ENCODE results near the gene ORAI2. TPM values are rescaled to one million over a fixed set of nuclear protein-coding genes. Genes with fewer than 3 reads are reported as not detected.

The ORAI2 gene
- polyA plus RNA-seq, 1 of the 3 experiments (the other 2 are of a cell fraction) = 85.8 TPM

DNA sequence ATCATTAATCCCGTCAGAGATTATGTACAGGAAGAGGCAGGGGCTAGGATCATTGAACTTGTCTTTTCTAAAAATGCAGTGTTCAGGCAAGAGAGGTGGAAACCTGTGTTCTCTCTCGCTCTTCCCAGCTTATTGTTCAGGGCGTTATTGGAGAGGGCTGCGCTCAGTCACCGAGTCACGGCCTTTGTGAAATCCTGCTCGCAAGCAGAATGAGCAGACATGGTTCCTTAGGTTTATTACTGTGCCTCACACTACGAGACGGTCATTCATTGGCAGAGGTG is 37.8 kb upstream of the ORAI2 start:
- TF ChIP-seq JUND (IDR thresholded peaks at IDR 0.05) (no peak), RFX5 (IDR thresholded peaks at IDR 0.05; ENCODE audit: low read length) (no peak)

GRCh38 chr7:102395873-102396709 is 37.3 kb upstream of the ORAI2 start, which contains the start of gene PRKRIP1:
PRKRIP1 (plus strand) TSS chr7:102396363; CDS start chr7:102396412, 49 bp downstream.
- Histone ChIP-seq H3F3A (replicated peaks; ENCODE audit: insufficient read depth) (peaks cover 33% of the 10 kb centered on the region), H3K79me2 (ENCODE audit: insufficient read depth) (peaks cover 34% of the 10 kb centered on the region), H3K9me2 (no peaks in the 10 kb centered on the region), H3K4me3 (ENCODE audit: low read depth in 2 of 2, low read length in 1 of 2) (peak within 1 kb of the TSS; percentile 67 to 97), H3K27me3 (ENCODE audit: insufficient read depth) (no peaks in the 10 kb centered on the region), H3K4me2 (peak within 1 kb of the TSS; percentile 86), H2AFZ (ENCODE audit: low read depth) (peak within 1 kb of the TSS; percentile 94), H3K4me1 (ENCODE audit: control insufficient read depth in 1 of 2, insufficient read depth in 2 of 2, low read depth in 1 of 2, low read length in 1 of 2) (peaks cover 0 to 7% of the 10 kb centered on the region in 2 experiments; a peak in 2 of 4 replicates), H3K36me3 (replicated peaks in 1 of 2; ENCODE audit: control insufficient read depth in 1 of 2, insufficient read depth in 2 of 2, low read length in 1 of 2) (peaks cover 24 to 42% of the 10 kb centered on the region in 2 experiments), H4K20me1 (ENCODE audit: insufficient read depth) (no peaks in the 10 kb centered on the region), H3K9ac (peak within 1 kb of the TSS; percentile 94), H3K9me3 (no peaks in the 10 kb centered on the region), H3K27ac (ENCODE audit: low read depth in 2 of 2, low read length in 1 of 2) (peak within 1 kb of the TSS; percentile 80 to 88)
- under 1% methylated on average over 46 of the region's 59 CpGs for WGBS (ENCODE audit: low lambda C conversion rate)
- CTCF ChIA-PET = interaction anchor here (0.6 to 18.3 kb wide), 13 partner anchors 9 to 854 kb away, joined by 3 to 421 read pairs (median 3); partner anchors contain the start of gene SH2B2
- POLR2A ChIA-PET = interaction anchor here (1.0 to 2.8 kb wide), 10 partner anchors 8 to 111 kb away, joined by 3 to 19 read pairs (median 4); partner anchors contain the start of gene SH2B2
- peak; percentile 95 for DNase-seq
- TF ChIP-seq YY1 (IDR thresholded peaks at IDR 0.05; ENCODE audit: low read depth) (0 out of 2 replicates have a peak, but pooled peaks have one; percentile 2), REST (IDR thresholded peaks at IDR 0.05; ENCODE audit: low read depth, low read length) (0 out of 2 replicates have a peak, but pooled peaks have one; percentile 2), RFX5 (IDR thresholded peaks at IDR 0.05; ENCODE audit: low read length) (no peak), TAF1 (IDR thresholded peaks at IDR 0.05; ENCODE audit: borderline replicate concordance, low read depth, low read length) (peak; percentile 66; the same call in 1 of the 2 replicates), EZH2phosphoT487 (IDR thresholded peaks at IDR 0.05; ENCODE audit: borderline replicate concordance, low read depth) (no peak), NFIC (IDR thresholded peaks at IDR 0.05; ENCODE audit: borderline replicate concordance) (peak; percentile 75), SIN3A (IDR thresholded peaks at IDR 0.05; ENCODE audit: borderline replicate concordance, low read depth, low read length) (0 out of 2 replicates have a peak, but pooled peaks have one; percentile 45), MXI1 (IDR thresholded peaks at IDR 0.05; ENCODE audit: low read depth, low read length) (peak; percentile 93), ELF1 (IDR thresholded peaks at IDR 0.05) (peak; percentile 77), FOXJ3 (CRISPR knock-in tag; IDR thresholded peaks at IDR 0.05) (no peak), RXRA (IDR thresholded peaks at IDR 0.05; ENCODE audit: borderline replicate concordance, low read depth) (no peak)
- TF ChIP-seq, protein P1, sequence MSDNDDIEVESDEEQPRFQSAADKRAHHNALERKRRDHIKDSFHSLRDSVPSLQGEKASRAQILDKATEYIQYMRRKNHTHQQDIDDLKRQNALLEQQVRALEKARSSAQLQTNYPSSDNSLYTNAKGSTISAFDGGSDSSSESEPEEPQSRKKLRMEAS (IDR thresholded peaks at IDR 0.05; ENCODE audit: low read depth) = peak; percentile 84
- TF ChIP-seq, protein P2, sequence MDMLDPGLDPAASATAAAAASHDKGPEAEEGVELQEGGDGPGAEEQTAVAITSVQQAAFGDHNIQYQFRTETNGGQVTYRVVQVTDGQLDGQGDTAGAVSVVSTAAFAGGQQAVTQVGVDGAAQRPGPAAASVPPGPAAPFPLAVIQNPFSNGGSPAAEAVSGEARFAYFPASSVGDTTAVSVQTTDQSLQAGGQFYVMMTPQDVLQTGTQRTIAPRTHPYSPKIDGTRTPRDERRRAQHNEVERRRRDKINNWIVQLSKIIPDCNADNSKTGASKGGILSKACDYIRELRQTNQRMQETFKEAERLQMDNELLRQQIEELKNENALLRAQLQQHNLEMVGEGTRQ (IDR thresholded peaks at IDR 0.05; ENCODE audit: borderline replicate concordance, low read depth, low read length) = no peak
- TF ChIP-seq, protein P3, sequence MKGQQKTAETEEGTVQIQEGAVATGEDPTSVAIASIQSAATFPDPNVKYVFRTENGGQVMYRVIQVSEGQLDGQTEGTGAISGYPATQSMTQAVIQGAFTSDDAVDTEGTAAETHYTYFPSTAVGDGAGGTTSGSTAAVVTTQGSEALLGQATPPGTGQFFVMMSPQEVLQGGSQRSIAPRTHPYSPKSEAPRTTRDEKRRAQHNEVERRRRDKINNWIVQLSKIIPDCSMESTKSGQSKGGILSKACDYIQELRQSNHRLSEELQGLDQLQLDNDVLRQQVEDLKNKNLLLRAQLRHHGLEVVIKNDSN (IDR thresholded peaks at IDR 0.05; ENCODE audit: borderline replicate concordance, low read depth) = no peak
- TF ChIP-seq, protein P4, sequence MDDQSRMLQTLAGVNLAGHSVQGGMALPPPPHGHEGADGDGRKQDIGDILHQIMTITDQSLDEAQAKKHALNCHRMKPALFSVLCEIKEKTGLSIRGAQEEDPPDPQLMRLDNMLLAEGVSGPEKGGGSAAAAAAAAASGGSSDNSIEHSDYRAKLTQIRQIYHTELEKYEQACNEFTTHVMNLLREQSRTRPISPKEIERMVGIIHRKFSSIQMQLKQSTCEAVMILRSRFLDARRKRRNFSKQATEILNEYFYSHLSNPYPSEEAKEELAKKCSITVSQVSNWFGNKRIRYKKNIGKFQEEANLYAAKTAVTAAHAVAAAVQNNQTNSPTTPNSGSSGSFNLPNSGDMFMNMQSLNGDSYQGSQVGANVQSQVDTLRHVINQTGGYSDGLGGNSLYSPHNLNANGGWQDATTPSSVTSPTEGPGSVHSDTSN (IDR thresholded peaks at IDR 0.05) = peak; percentile 51; the same call in 1 of the 2 replicates

More for the DNA sequence above, 37.8 kb upstream of the ORAI2 start:
- H4K20me1 ChIP-seq (ENCODE audit: insufficient read depth) = no peaks in the 10 kb centered on the region
- 27% methylated on average over 9 of the region's 9 CpGs for WGBS (ENCODE audit: low lambda C conversion rate)
- H3K4me2 ChIP-seq = peak overlapping the region; percentile 86
- peak overlapping the region; percentile 94 for H2AFZ ChIP-seq (ENCODE audit: low read depth)
- H3K27ac ChIP-seq (ENCODE audit: low read depth in 2 of 2, low read length in 1 of 2) = peak overlapping the region; percentile 80 to 88
- H3K9me3 ChIP-seq = no peaks in the 10 kb centered on the region
- peak overlapping the region; percentile 94 for H3K9ac ChIP-seq
- H3K36me3 ChIP-seq (replicated peaks in 1 of 2; ENCODE audit: control insufficient read depth in 1 of 2, insufficient read depth in 2 of 2, low read length in 1 of 2) = peaks cover 18 to 38% of the 10 kb centered on the region in 2 experiments
- H3K4me3 ChIP-seq (ENCODE audit: low read depth in 2 of 2, low read length in 1 of 2) = peak overlapping the region; percentile 67 to 97
- ChIA-PET POLR2A (interaction anchor here (0.8 to 2.8 kb wide), 9 partner anchors 9 to 1230 kb away, joined by 3 to 19 read pairs (median 4); partner anchors contain the start of genes SH2B2 and VGF), CTCF (interaction anchor here (0.6 to 18.3 kb wide), 8 partner anchors 9 to 123 kb away, joined by 3 to 421 read pairs (median 4); partner anchors contain the start of gene SH2B2)
- no peaks in the 10 kb centered on the region for H3K27me3 ChIP-seq (ENCODE audit: insufficient read depth)
- H3K4me1 ChIP-seq (ENCODE audit: control insufficient read depth in 1 of 2, insufficient read depth in 2 of 2, low read depth in 1 of 2, low read length in 1 of 2) = peaks cover 0 to 7% of the 10 kb centered on the region in 2 experiments; a peak in 2 of 4 replicates
- peaks cover 29% of the 10 kb centered on the region for H3F3A ChIP-seq (replicated peaks; ENCODE audit: insufficient read depth)
- DNase-seq = no peak
- H3K9me2 ChIP-seq = no peaks in the 10 kb centered on the region
- peaks cover 34% of the 10 kb centered on the region for H3K79me2 ChIP-seq (ENCODE audit: insufficient read depth)

Data from SK-N-SH (cell line).